ENCODE results near the gene MICA. TPM values are rescaled to one million over a fixed set of nuclear protein-coding genes. Genes with fewer than 3 reads are reported as not detected.

Gene MICA
- total RNA-seq (ENCODE audit: low replicate concordance) = 12.7 and 13.3 TPM in 2 replicates

GRCh38 chr6:31403283-31404060, at the start of gene MICA:
Gene MICA, plus strand, starts transcription at chr6:31403595. Its CDS starts 38 bp downstream, at chr6:31403633.
- peak; percentile 79 for DNase-seq (ENCODE audit: low read depth)
- TF ChIP-seq CTCF (IDR thresholded peaks at IDR 0.05; ENCODE audit: insufficient read depth, low read length) = no peak
- peak within 1 kb of the TSS; percentile 90 for H3K4me3 ChIP-seq (ENCODE audit: low read depth, low read length)

GRCh38 chr6:31354158-31354863, 49.1 kb upstream of the MICA start:
- TF ChIP-seq CTCF (IDR thresholded peaks at IDR 0.05; ENCODE audit: insufficient read depth, low read length) = no peak
- DNase-seq (ENCODE audit: low read depth) = no peak
- no peak overlapping the region for H3K4me3 ChIP-seq (ENCODE audit: low read depth, low read length)

- no peak for TF ChIP-seq CTCF (IDR thresholded peaks at IDR 0.05; ENCODE audit: insufficient read depth, low read length)
- no peak for DNase-seq (ENCODE audit: low read depth)
- peak overlapping the region; percentile 66 for H3K4me3 ChIP-seq (ENCODE audit: low read depth, low read length)
These were observed 48.4 kb upstream of the MICA start for GRCh38 chr6:31354864-31355582.

- TF ChIP-seq CTCF (IDR thresholded peaks at IDR 0.05; ENCODE audit: insufficient read depth, low read length) = no peak
- no peak for DNase-seq (ENCODE audit: low read depth)
- peak overlapping the region; percentile 66 for H3K4me3 ChIP-seq (ENCODE audit: low read depth, low read length)
These were observed 47.8 kb upstream of the MICA start for GRCh38 chr6:31355583-31355948.

- no peak for TF ChIP-seq CTCF (IDR thresholded peaks at IDR 0.05; ENCODE audit: insufficient read depth, low read length)
- H3K4me3 ChIP-seq (ENCODE audit: low read depth, low read length) = peak overlapping the region; percentile 66
- peak; percentile 1 for DNase-seq (ENCODE audit: low read depth)
These were observed 47.0 kb upstream of the MICA start for GRCh38 chr6:31356216-31356945.

GRCh38 chr6:31356946-31357466, 46.4 kb upstream of the MICA start, which contains the start of gene HLA-B:
Gene HLA-B, minus strand, starts transcription at chr6:31357179. Its CDS starts 21 bp downstream, at chr6:31357158.
- no peak for TF ChIP-seq CTCF (IDR thresholded peaks at IDR 0.05; ENCODE audit: insufficient read depth, low read length)
- peak; percentile 85 for DNase-seq (ENCODE audit: low read depth)
- peak within 1 kb of the TSS; percentile 66 for H3K4me3 ChIP-seq (ENCODE audit: low read depth, low read length)

Measured in fibroblast of the aortic adventitia (primary cell).